ENCODE results near the gene PPP2CA.

DNA sequence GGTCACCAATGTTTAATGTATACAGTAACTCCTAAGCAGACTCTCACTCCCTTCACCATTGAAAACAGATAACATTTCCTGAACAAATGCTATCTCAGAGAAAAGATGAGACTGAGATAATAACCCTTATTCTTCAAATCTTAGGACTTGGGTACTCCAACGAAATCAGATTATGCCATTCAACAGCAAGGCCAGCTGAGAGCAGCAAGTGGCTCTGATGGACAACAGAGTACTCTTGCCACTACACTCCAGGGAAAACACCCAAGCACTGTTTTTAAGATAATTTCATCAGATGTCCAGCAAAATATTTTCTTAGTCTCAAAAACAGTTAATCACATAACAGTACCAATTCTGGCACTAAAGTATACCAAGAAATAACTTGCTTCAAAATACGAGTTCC is 10.1 kb downstream of the PPP2CA start:
- no peak for TF ChIP-seq SUZ12 (IDR thresholded peaks at IDR 0.05; ENCODE audit: unreplicated experiment)
- no peak for TF ChIP-seq CHD4 (IDR thresholded peaks at IDR 0.05)
- TF ChIP-seq, protein P1, sequence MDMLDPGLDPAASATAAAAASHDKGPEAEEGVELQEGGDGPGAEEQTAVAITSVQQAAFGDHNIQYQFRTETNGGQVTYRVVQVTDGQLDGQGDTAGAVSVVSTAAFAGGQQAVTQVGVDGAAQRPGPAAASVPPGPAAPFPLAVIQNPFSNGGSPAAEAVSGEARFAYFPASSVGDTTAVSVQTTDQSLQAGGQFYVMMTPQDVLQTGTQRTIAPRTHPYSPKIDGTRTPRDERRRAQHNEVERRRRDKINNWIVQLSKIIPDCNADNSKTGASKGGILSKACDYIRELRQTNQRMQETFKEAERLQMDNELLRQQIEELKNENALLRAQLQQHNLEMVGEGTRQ (IDR thresholded peaks at IDR 0.05; ENCODE audit: borderline replicate concordance, low read depth, low read length), result no peak

All from GM12878 (cell line).